Measurements from ENCODE around the gene BLOC1S3.

DNA sequence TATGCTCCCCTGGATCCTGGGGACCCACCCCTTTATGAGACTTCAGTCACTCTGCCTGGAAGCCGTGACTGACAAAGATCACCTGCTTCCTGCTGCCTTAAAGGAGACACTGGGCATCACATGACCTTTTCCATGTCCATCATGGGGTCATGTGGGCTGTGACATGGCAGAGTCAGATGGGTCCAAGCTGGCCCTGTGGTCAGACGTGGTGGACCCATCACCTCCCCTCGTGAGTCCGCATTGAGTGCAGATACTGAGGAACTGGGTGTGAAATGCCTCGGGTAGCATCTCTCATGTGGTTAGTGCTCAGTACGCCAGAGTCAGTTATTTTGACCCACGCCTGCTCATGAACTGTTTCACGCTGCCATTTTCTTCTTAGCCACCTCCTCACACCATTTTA is 44.9 kb upstream of the BLOC1S3 start:
- no peak for TF ChIP-seq EZH2phosphoT487 (IDR thresholded peaks at IDR 0.05; ENCODE audit: low read depth)
- TF ChIP-seq, protein P1, sequence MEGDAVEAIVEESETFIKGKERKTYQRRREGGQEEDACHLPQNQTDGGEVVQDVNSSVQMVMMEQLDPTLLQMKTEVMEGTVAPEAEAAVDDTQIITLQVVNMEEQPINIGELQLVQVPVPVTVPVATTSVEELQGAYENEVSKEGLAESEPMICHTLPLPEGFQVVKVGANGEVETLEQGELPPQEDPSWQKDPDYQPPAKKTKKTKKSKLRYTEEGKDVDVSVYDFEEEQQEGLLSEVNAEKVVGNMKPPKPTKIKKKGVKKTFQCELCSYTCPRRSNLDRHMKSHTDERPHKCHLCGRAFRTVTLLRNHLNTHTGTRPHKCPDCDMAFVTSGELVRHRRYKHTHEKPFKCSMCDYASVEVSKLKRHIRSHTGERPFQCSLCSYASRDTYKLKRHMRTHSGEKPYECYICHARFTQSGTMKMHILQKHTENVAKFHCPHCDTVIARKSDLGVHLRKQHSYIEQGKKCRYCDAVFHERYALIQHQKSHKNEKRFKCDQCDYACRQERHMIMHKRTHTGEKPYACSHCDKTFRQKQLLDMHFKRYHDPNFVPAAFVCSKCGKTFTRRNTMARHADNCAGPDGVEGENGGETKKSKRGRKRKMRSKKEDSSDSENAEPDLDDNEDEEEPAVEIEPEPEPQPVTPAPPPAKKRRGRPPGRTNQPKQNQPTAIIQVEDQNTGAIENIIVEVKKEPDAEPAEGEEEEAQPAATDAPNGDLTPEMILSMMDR (IDR thresholded peaks at IDR 0.05; ENCODE audit: low read depth, low read length) = no peak

Measured in OCI-LY3 (cell line).